Measurements from ENCODE around the gene GPC2. TPM values are rescaled to one million over a fixed set of nuclear protein-coding genes. Genes with fewer than 3 reads are reported as not detected.

GPC2 gene
- total RNA-seq, 1 experiment from 2014 or later, result 45.2 TPM

DNA sequence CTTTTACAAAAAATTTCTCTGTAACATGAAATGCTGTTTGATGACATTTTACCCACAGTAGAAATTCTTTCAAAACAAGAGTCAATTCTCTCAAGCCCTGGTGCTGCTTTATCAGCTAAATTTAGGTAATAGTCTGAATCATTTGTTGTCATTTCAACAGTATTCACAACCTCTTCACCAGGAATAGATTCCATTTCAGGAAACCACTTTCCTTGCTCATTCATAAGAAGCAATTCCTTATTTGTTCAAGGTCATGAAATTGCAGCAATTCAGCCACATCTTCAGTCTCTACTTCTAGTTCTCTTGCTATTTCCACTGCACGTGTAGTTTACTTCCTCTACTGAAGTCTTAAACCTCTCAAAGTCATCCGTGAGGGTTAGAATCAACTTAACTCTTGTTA lies 14.6 kb upstream of the GPC2 start:
- H3K23me2 ChIP-seq (ENCODE audit: insufficient read length, low read depth, low read length, poor library complexity, severe bottlenecking), result no peaks in the 10 kb centered on the region
- H3K56ac ChIP-seq (ENCODE audit: insufficient read length, low read depth, low read length), result no peak overlapping the region
- H4K8ac ChIP-seq (replicated peaks; ENCODE audit: insufficient read length, low read depth, low read length), result no peak overlapping the region
- no peak overlapping the region for H3K27ac Mint-ChIP-seq
- no peak overlapping the region for H3K9ac ChIP-seq (ENCODE audit: extremely low read depth, insufficient read length, low read length)
- H4K91ac ChIP-seq (ENCODE audit: insufficient read length, low read depth, low read length), result no peak overlapping the region
- H3K4me1 Mint-ChIP-seq, result peaks cover 3 to 4% of the 10 kb centered on the region in 2 experiments; a peak in 2 of 4 replicates
- no peak overlapping the region for H3K18ac ChIP-seq (ENCODE audit: insufficient read length, low read depth, low read length)
- H3K9me3 Mint-ChIP-seq, result no peaks in the 10 kb centered on the region
- no peak for DNase-seq
- no peak overlapping the region for H2BK120ac ChIP-seq (ENCODE audit: low read depth, low read length, poor library complexity, severe bottlenecking)
- H3K23ac ChIP-seq (ENCODE audit: insufficient read length, low read depth, low read length), result no peak overlapping the region
- no peaks in the 10 kb centered on the region for H3K9me3 ChIP-seq (ENCODE audit: control insufficient read depth, low read depth, low read length)
- H3K14ac ChIP-seq (ENCODE audit: insufficient read depth, low read length), result no peak overlapping the region
- H3K4ac ChIP-seq (ENCODE audit: low read depth, low read length), result no peak overlapping the region
- H3K27me3 Mint-ChIP-seq (ENCODE audit: low read depth), result peaks cover 13% of the 10 kb centered on the region
- H3K4me2 ChIP-seq (ENCODE audit: insufficient read depth, insufficient read length, low read length), result no peak overlapping the region
- no CpG with 5 or more reads among the region's 2 CpGs for WGBS (ENCODE audit: extremely low coverage, insufficient read length, low lambda C conversion rate)
- TF ChIP-seq, protein P1, sequence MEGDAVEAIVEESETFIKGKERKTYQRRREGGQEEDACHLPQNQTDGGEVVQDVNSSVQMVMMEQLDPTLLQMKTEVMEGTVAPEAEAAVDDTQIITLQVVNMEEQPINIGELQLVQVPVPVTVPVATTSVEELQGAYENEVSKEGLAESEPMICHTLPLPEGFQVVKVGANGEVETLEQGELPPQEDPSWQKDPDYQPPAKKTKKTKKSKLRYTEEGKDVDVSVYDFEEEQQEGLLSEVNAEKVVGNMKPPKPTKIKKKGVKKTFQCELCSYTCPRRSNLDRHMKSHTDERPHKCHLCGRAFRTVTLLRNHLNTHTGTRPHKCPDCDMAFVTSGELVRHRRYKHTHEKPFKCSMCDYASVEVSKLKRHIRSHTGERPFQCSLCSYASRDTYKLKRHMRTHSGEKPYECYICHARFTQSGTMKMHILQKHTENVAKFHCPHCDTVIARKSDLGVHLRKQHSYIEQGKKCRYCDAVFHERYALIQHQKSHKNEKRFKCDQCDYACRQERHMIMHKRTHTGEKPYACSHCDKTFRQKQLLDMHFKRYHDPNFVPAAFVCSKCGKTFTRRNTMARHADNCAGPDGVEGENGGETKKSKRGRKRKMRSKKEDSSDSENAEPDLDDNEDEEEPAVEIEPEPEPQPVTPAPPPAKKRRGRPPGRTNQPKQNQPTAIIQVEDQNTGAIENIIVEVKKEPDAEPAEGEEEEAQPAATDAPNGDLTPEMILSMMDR (conservative IDR thresholded peaks at IDR 0.05), result no peak
- no peaks in the 10 kb centered on the region for H3K36me3 Mint-ChIP-seq (ENCODE audit: insufficient read depth in 1 of 3, low read depth in 3 of 3)
- H2BK5ac ChIP-seq (ENCODE audit: insufficient read length, low read length), result no peak overlapping the region
- no peak overlapping the region for H2AFZ ChIP-seq (ENCODE audit: low read length)
- no peaks in the 10 kb centered on the region; the same call in 1 of the 2 replicates for H3K27me3 ChIP-seq (ENCODE audit: insufficient read depth, low read length)
- H2BK15ac ChIP-seq (ENCODE audit: low read depth, low read length), result no peak overlapping the region
- H3K79me1 ChIP-seq (ENCODE audit: insufficient read depth, low read depth, low read length, poor library complexity, severe bottlenecking), result no peaks in the 10 kb centered on the region
- no peaks in the 10 kb centered on the region for H4K20me1 ChIP-seq (ENCODE audit: control insufficient read depth, insufficient read depth, insufficient read length)
- H3K79me2 ChIP-seq (ENCODE audit: insufficient read depth, low read length), result no peaks in the 10 kb centered on the region
- no peak overlapping the region for H3K4me3 Mint-ChIP-seq
- H2AK5ac ChIP-seq (ENCODE audit: insufficient read length, low read length), result no peak overlapping the region
- no peak overlapping the region for H3K27ac ChIP-seq (ENCODE audit: insufficient read length, low read depth, low read length)
- H2BK12ac ChIP-seq (ENCODE audit: insufficient read length, low read depth, low read length), result no peak overlapping the region
- H4K5ac ChIP-seq (ENCODE audit: insufficient read length, low read depth, low read length), result no peak overlapping the region
- no peak overlapping the region for H2BK20ac ChIP-seq (ENCODE audit: low read depth, low read length, poor library complexity, severe bottlenecking)
- no peak overlapping the region for H3T11ph ChIP-seq (ENCODE audit: low read length)
- no peaks in the 10 kb centered on the region for H3K4me1 ChIP-seq (ENCODE audit: insufficient read depth, low read length)

Data from H9 (cell line).